D721Med (cell line): ENCODE data around the gene GNAQ.

ENCODE experiments used
- DNase-seq: peaks from one replicate; pipeline ENCODE4 v3.0.0; 2011; ENCODE audit warnings: low spot score; ENCODE audit not compliant: insufficient read length
- FAIRE-seq: peaks from 2 replicates; lab custom pipeline; 2011; peaks lifted over from hg19 to GRCh38; lab: Jason Lieb, UNC
- TF ChIP-seq, protein P1 (sequence below): IDR thresholded peaks from 2 replicates; pipeline ENCODE4 v1.5.1; 2012; ENCODE audit warnings: mild to moderate bottlenecking, control low read depth; ENCODE audit not compliant: insufficient read depth; ENCODE audit errors: missing control alignments

Gene GNAQ

DNA sequence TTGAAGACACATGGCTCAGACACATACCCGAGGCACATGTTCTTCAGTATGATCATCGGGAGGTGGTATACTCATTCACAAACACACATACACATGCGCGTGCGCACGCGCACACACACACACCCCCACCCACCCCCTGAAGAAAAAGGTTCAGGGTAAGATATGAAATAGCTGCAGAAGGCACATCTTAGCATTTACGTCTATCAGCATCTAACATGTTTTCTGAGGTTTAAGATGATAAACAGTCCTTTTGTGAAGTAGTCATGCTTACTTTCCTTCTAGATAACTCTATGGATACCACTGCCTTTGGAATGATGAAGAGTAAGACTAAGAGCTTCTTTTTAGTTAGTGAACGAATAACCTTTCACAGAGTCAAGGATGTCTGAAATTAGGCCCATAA lies 278.4 kb downstream of the GNAQ start:
- TF ChIP-seq, protein P1, sequence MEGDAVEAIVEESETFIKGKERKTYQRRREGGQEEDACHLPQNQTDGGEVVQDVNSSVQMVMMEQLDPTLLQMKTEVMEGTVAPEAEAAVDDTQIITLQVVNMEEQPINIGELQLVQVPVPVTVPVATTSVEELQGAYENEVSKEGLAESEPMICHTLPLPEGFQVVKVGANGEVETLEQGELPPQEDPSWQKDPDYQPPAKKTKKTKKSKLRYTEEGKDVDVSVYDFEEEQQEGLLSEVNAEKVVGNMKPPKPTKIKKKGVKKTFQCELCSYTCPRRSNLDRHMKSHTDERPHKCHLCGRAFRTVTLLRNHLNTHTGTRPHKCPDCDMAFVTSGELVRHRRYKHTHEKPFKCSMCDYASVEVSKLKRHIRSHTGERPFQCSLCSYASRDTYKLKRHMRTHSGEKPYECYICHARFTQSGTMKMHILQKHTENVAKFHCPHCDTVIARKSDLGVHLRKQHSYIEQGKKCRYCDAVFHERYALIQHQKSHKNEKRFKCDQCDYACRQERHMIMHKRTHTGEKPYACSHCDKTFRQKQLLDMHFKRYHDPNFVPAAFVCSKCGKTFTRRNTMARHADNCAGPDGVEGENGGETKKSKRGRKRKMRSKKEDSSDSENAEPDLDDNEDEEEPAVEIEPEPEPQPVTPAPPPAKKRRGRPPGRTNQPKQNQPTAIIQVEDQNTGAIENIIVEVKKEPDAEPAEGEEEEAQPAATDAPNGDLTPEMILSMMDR = no peak
- no peak for DNase-seq
- no peak for FAIRE-seq

DNA sequence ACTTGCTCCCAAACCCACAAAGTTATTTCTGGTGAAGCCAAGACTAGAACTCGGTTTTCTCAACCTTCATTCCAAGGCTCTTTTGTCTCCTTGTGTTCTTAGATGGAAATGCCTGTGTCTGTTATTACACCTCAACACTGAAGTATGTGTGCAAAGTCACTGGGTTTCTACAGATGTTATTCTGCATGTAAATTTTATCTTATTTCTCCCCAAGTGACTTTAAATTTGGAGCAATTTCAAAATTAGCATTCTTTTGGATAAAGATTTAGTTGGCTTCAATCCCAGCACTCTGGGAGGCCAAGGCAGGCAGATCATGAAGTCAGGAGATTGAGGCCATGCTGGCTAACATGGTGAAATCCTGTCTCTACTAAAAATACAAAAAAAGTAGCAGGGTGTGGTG lies 279.1 kb downstream of the GNAQ start:
- FAIRE-seq (no peak), DNase-seq (no peak)
- TF ChIP-seq, protein P1 = no peak

DNA sequence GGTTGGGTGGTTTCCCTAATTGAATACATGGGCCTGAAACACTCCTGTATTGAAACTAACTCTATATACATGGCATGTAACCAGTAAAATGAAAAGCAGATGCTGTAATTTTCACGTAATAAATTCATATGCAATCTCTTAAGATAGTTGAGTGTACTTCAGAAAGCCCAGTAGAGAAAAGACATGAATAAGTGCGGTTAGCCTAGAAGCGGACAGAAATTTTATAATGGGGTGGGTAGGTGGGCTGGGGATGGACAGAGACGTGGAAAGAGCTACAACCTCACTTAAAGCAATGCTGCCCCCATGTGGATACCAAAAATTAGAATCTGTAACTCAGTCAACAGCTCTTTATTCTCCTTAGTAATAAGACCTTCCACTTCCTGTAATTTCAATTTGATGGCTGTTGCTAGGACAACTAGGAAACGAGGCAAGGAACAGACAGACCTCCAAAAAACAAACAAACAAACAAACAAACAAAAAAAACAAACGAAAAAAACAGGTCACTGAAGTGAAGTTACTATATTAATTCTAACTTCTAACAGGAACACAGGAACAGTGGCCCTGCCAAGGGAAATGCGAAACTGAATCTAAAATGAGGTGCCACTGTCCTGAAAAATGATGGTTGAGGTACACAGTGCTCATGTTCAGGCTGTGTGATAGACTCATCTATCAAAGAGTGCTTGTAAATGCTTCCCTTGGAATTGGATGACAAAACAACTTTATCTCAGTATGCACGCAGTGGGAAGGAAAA lies 280.1 kb downstream of the GNAQ start:
- FAIRE-seq (no peak), DNase-seq (no peak)
- TF ChIP-seq, protein P1 = peak; percentile 54

DNA sequence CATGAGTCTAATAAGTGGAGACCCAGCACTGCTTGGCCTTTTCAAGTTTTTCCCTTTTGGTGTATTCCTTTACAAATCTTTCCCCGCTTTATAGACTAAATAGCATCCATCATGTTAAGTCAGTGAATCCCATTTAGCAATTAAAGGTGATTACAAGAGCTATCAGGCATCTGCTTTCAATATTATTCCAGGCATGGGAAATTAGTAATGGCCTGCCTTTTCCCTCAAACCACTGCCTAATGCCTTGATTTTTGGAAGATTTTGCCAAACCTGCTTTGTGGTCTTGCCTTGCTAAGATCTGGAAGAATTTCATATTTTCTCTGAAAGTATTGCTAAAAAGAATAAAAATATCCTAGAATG lies 280.6 kb downstream of the GNAQ start:
- no peak for FAIRE-seq
- TF ChIP-seq, protein P1 = no peak
- no peak for DNase-seq

DNA sequence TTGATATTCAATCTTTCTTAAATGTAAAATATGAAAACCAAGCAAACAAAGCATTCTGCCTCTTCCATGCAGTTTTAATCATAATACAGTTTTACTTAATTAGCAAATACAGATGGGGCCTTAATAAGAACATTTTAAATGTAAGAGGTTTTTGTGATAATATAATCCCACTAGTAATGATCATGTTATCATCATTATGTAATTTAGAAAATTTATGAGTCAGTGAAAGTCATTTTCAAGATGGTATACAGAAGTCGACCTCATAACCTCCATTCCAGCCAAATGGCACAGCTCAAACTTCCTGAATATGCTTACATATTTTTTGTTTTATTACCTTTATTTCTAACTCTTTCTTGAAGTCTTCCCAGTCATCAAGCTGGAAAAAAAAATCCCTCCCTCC lies 281.3 kb downstream of the GNAQ start:
- TF ChIP-seq, protein P1 = no peak
- FAIRE-seq (no peak), DNase-seq (no peak)

DNA sequence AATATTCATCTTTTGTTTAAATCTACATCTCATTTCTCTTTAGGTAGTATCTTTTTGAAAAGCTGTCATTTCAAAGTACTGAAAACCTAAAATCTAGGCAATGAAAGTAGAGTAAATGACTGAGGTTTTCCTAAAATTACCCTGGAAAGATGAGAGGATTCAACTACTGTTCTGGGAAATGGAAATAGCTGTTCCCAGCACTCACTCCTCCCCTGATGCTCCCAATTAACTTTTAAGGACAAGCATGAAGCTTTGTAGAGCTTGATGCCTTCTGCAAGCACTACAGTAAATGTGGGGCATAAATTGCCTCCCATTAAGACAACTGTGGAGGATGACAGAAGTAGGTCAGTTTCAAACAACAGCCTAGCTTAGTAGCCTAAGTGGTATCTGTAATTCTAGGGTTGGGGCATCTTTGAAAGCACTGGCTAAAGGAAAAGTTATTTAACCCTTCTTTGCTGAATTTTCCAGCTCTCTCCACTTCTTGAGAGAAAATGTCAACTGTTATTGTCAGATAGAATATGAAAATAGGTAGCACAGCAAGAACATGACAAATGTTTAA lies 283.3 kb downstream of the GNAQ start:
- TF ChIP-seq, protein P1 = no peak
- DNase-seq (no peak), FAIRE-seq (no peak)

DNA sequence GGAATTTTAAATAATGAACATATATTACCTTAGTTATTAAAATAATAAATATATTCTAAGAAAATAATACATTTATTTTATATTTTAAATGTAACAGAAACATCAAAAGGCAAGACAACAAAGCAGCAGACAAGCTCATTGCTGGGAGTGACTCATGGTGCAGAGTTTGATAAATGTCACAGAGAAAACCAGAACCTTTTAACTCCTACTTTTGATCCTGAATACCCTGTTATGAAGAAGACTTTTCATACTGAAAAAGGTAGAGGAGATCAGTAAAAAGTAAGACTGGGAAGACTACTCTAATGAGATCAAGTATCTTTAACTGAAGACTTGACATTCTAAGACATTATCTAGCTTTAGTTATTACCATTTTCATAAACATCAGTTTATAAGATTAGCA lies 284.4 kb downstream of the GNAQ start:
- DNase-seq (no peak), FAIRE-seq (no peak)
- TF ChIP-seq, protein P1 = no peak
